Measurements from ENCODE around the gene COL6A1. TPM values are rescaled to one million over a fixed set of nuclear protein-coding genes. Genes with fewer than 3 reads are reported as not detected.

Gene COL6A1
- total and polyA plus RNA-seq, 12 donors: 71.9 to 388 (median 143) TPM

DNA sequence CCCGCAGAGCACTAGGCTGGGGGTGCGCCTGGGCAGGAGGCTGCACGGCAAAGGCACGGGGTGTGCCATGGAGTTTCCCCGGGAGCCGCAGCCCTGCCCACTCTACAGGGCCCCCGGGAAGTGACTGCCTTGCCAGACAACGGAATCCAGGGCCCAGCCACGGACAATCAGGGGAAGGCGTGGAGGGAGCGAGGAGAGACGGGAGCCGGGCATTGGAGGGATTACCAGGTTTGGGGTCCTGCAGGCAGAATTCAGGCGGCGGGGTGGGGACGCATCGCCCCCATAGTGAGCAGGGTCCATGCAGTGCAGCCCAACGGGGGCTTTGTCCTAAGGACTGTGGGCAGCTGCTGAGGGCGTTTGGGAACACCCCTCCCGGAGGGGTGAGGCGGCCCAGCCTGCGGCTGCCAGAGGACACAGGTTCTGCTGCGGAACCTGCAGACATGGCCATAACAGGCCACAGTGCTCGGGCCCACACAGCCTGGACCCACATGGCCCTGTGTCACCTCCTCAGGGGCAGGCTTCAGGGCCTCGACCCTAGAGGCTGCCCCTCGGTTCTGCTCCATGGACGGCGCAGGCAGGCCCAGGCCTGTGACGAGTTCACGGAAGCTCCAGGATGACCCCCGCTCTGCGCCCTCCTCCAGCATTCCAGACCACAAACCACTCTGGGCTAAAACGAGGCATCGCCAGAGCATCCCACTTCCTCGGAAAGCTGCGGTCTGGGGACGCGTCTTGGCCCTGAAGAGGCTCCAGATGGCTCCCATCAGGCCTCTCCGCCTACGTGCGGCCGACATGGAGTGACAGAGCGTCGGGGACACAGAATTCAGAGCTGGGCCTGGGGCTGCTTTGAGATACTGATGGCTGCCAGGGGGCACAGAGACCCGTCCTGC lies 54.5 kb downstream of the COL6A1 start:
- Histone ChIP-seq H3K36me3 (no peaks in the 10 kb centered on the region), H3K9me3 (peaks cover 0 to under 1% (median 0%) of the 10 kb centered on the region in 11 donors), H3K4me3 (no peak overlapping the region), H3K27me3 (no peaks in the 10 kb centered on the region), H3K27ac (peak overlapping the region; percentile 54 to 83 (median 78)), H3K4me1 (peaks cover 6 to 43% (median 20%) of the 10 kb centered on the region in 9 donors)
- intact Hi-C loops (cut with DNase I): no loop called here
- TF ChIP-seq, protein P1, sequence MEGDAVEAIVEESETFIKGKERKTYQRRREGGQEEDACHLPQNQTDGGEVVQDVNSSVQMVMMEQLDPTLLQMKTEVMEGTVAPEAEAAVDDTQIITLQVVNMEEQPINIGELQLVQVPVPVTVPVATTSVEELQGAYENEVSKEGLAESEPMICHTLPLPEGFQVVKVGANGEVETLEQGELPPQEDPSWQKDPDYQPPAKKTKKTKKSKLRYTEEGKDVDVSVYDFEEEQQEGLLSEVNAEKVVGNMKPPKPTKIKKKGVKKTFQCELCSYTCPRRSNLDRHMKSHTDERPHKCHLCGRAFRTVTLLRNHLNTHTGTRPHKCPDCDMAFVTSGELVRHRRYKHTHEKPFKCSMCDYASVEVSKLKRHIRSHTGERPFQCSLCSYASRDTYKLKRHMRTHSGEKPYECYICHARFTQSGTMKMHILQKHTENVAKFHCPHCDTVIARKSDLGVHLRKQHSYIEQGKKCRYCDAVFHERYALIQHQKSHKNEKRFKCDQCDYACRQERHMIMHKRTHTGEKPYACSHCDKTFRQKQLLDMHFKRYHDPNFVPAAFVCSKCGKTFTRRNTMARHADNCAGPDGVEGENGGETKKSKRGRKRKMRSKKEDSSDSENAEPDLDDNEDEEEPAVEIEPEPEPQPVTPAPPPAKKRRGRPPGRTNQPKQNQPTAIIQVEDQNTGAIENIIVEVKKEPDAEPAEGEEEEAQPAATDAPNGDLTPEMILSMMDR (IDR thresholded peaks at IDR 0.05): no peak
- DNase-seq: peak; percentile 73 to 80
- peak; percentile 63 to 79 (median 74) for ATAC-seq
- 75 to 78% methylated on average over 44 to 45 of the region's 45 CpGs for WGBS, 2 donors

DNA sequence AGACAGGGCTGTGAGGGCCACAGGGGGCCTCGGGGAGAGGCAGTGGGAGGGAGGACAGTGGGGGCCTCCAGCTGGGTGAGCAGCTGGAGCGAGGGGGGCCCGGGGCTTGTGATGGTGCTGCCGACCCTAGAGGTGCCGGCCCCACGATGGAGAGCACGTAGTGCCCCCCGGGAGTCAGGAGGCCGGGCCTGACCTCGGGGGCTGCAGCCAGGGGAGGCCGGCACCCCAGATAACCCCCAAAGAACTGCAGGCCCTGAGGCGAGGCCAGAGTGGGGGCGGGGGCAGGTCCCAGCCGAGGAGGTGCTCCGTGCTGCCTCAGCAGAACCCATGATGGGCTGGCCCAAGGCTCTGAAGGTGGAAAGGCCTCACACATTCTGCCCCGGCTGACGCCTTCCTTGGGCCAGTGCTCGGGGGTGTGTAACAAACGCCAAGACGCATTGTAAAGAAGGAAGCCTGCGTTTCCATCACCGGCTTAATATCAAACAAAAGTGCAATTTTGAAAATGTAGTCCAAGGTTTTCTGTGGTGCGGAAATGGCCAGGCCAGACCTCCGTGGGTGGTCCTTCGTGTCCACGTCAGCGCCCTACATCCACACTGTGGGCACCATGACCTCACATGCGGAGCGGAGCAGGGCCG lies 55.2 kb downstream of the COL6A1 start:
- WGBS, 2 donors: 79% methylated on average over 30 of the region's 30 CpGs
- intact Hi-C loops (cut with DNase I): no loop called here
- H3K4me1 ChIP-seq: peaks cover 6 to 43% (median 20%) of the 10 kb centered on the region in 9 donors
- ATAC-seq: peak in 4 of 8 donors; percentile 5 to 23 (median 8)
- H3K9me3 ChIP-seq: no peaks in the 10 kb centered on the region
- peak in 1 of 2 donors; percentile 24 for DNase-seq
- peak overlapping the region; percentile 54 to 83 (median 78) for H3K27ac ChIP-seq
- H3K27me3 ChIP-seq: no peaks in the 10 kb centered on the region
- TF ChIP-seq, protein P1 (IDR thresholded peaks at IDR 0.05): no peak
- H3K36me3 ChIP-seq: no peaks in the 10 kb centered on the region
- H3K4me3 ChIP-seq: no peak overlapping the region

DNA sequence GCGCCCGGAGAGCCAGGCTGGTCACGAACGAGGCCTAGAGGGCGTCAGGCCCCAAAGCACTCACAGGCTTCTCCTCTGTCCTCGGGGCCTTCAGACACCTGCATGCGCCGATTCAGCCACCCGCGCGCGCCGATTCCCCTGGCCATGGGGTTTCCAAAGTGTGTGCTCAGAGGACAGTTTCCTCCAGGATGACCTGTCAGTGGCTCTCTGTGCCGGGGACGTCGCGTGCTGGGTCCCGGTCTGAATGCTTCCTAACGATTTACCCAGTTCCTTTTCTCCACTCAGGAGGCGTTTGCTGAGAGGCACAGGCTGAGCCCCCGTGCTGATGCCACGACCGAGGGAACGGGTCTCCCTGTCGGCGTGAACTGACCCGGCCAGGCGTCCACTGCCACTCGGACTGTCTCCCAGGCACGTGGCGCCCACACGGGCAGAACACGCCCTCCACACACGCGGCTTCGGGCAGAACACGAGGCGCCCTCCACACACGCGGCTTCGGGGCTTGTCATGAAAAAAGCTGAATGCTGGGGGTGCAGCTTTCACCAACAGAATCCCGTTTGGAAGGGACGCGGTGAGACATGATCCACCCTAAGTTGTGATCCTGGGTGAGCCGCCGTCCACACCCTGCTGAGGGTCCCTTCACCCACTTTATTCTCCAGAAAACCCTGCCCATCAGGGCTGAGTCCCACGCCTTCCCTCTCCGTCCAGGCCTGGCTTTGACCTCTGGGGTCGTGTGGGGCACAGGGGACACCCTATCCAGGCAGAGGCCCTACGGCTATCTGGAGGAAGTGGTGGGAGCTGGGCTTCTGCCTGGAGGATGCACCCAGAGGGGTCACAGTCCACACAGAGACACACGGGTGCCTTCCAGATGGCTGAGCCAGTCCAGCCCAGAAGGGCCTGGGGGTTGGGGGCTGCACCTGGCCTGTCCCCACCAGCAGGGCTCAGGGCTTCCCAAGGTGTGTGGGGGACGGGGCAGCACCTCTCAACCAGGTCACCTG lies 56.1 kb downstream of the COL6A1 start:
- Histone ChIP-seq H3K27me3 (no peaks in the 10 kb centered on the region), H3K27ac (peak overlapping the region in 9 of 10 donors; percentile 65 to 83 (median 78)), H3K36me3 (no peaks in the 10 kb centered on the region), H3K4me3 (no peak overlapping the region), H3K9me3 (no peaks in the 10 kb centered on the region), H3K4me1 (peaks cover 6 to 43% (median 20%) of the 10 kb centered on the region in 9 donors)
- TF ChIP-seq, protein P1 (IDR thresholded peaks at IDR 0.05): no peak
- intact Hi-C loops (cut with DNase I): no loop called here
- DNase-seq (peak in 1 of 2 donors; percentile 23), ATAC-seq (peak in 1 of 8 donors; percentile 2)
- 94 to 95% methylated on average over 52 of the region's 52 CpGs for WGBS, 2 donors

Measured in heart right ventricle (tissue), 16 donors.